ENCODE data around the gene TRMT2A.

TRMT2A gene

GRCh38 chr22:20145832-20146223, 28.8 kb upstream of the TRMT2A start:
- no peak overlapping the region for H3K4me2 ChIP-seq (ENCODE audit: low read depth, low read length, poor library complexity, severe bottlenecking)
- no peaks in the 10 kb centered on the region for H3K27me3 ChIP-seq (ENCODE audit: low read length)
- no peak overlapping the region for H3K27ac ChIP-seq (ENCODE audit: low read depth, low read length)
- TF ChIP-seq EZH2phosphoT487 (conservative IDR thresholded peaks at IDR 0.05; ENCODE audit: low read length) (no peak), CTCF (IDR thresholded peaks at IDR 0.05; ENCODE audit: insufficient read depth, low read length, poor library complexity, severe bottlenecking) (no peak)
- H3F3A ChIP-seq (ENCODE audit: insufficient read depth): no peaks in the 10 kb centered on the region
- H3K9ac ChIP-seq (ENCODE audit: low read length): no peak overlapping the region
- H3K9me3 ChIP-seq (ENCODE audit: insufficient read depth, low read length): no peaks in the 10 kb centered on the region
- no peaks in the 10 kb centered on the region for H3K36me3 ChIP-seq (ENCODE audit: low read length)
- H4K20me1 ChIP-seq (ENCODE audit: low read depth, low read length): no peaks in the 10 kb centered on the region
- H2AFZ ChIP-seq (ENCODE audit: low read depth, low read length, severe bottlenecking): no peak overlapping the region
- H3K79me2 ChIP-seq (ENCODE audit: insufficient read depth, low read length): no peaks in the 10 kb centered on the region
- no peaks in the 10 kb centered on the region for H3K9me2 ChIP-seq (replicated peaks; ENCODE audit: insufficient read depth, low read length)
- H3K4me3 ChIP-seq (ENCODE audit: insufficient read depth, low read length, poor library complexity, severe bottlenecking): no peak overlapping the region

- Histone ChIP-seq H3K9me3 (ENCODE audit: insufficient read depth, low read length) (no peaks in the 10 kb centered on the region), H3K27ac (ENCODE audit: low read depth, low read length) (no peak overlapping the region), H3K27me3 (ENCODE audit: low read length) (no peaks in the 10 kb centered on the region)
Measured at GRCh38 chr22:20145206-20145831, 28.3 kb upstream of the TRMT2A start.

GRCh38 chr22:20143883-20144665, 27.0 kb upstream of the TRMT2A start:
- Histone ChIP-seq H3K27me3 (ENCODE audit: low read length) (no peaks in the 10 kb centered on the region), H3F3A (ENCODE audit: insufficient read depth) (no peaks in the 10 kb centered on the region), H3K79me2 (ENCODE audit: insufficient read depth, low read length) (no peaks in the 10 kb centered on the region), H2AFZ (ENCODE audit: low read depth, low read length, severe bottlenecking) (no peak overlapping the region), H3K9me2 (replicated peaks; ENCODE audit: insufficient read depth, low read length) (no peaks in the 10 kb centered on the region), H3K4me3 (ENCODE audit: insufficient read depth, low read length, poor library complexity, severe bottlenecking) (no peak overlapping the region), H3K27ac (ENCODE audit: low read depth, low read length) (no peak overlapping the region), H4K20me1 (ENCODE audit: low read depth, low read length) (no peaks in the 10 kb centered on the region), H3K9me3 (ENCODE audit: insufficient read depth, low read length) (no peaks in the 10 kb centered on the region), H3K4me2 (ENCODE audit: low read depth, low read length, poor library complexity, severe bottlenecking) (no peak overlapping the region), H3K36me3 (ENCODE audit: low read length) (no peaks in the 10 kb centered on the region), H3K9ac (ENCODE audit: low read length) (no peak overlapping the region)
- TF ChIP-seq EZH2phosphoT487 (conservative IDR thresholded peaks at IDR 0.05; ENCODE audit: low read length) (no peak), CTCF (IDR thresholded peaks at IDR 0.05; ENCODE audit: insufficient read depth, low read length, poor library complexity, severe bottlenecking) (no peak)

More at GRCh38 chr22:20145206-20145831, 28.3 kb upstream of the TRMT2A start:
- no peak overlapping the region for H3K4me2 ChIP-seq (ENCODE audit: low read depth, low read length, poor library complexity, severe bottlenecking)
- no peak overlapping the region for H2AFZ ChIP-seq (ENCODE audit: low read depth, low read length, severe bottlenecking)
- H4K20me1 ChIP-seq (ENCODE audit: low read depth, low read length): no peaks in the 10 kb centered on the region
- no peaks in the 10 kb centered on the region for H3K36me3 ChIP-seq (ENCODE audit: low read length)
- no peak overlapping the region for H3K9ac ChIP-seq (ENCODE audit: low read length)
- no peaks in the 10 kb centered on the region for H3F3A ChIP-seq (ENCODE audit: insufficient read depth)
- no peak overlapping the region for H3K4me3 ChIP-seq (ENCODE audit: insufficient read depth, low read length, poor library complexity, severe bottlenecking)
- TF ChIP-seq CTCF (IDR thresholded peaks at IDR 0.05; ENCODE audit: insufficient read depth, low read length, poor library complexity, severe bottlenecking) (no peak), EZH2phosphoT487 (conservative IDR thresholded peaks at IDR 0.05; ENCODE audit: low read length) (no peak)
- no peaks in the 10 kb centered on the region for H3K9me2 ChIP-seq (replicated peaks; ENCODE audit: insufficient read depth, low read length)
- H3K79me2 ChIP-seq (ENCODE audit: insufficient read depth, low read length): no peaks in the 10 kb centered on the region

Measured in SU-DHL-6 (cell line).